ENCODE results near the gene SPRED3. TPM values are rescaled to one million over a fixed set of nuclear protein-coding genes. Genes with fewer than 3 reads are reported as not detected.

SPRED3 gene
- total RNA-seq, 4 donors from 2014 or later = 0.14 to 3.0 (median 0.48) TPM; not detected in 1

GRCh38 chr19:38421856-38422255 lies 33.4 kb downstream of the SPRED3 start:
- 68 to 81% methylated on average over 6 to 14 of the region's 14 CpGs for WGBS, 2 donors (ENCODE audit: low coverage in 1 of 2)

GRCh38 chr19:38422438-38422837 lies 33.9 kb downstream of the SPRED3 start:
- in situ Hi-C loops (cut with MboI; ENCODE audit: low pct_ligation_motif_present in 1 of 4, low pct_unique_long_range_greater_than_20kb in 1 of 4, low sequenced_read_pairs in 3 of 4) = loop anchor here in 3 of 4 donors (25.0 kb wide), 3 partner anchors 190 to 540 kb away; partner anchors contain the start of genes MRPS12 (in 2 of the 3), SARS2 (in 2 of the 3), EIF3K (in 1 of the 3) and MAP4K1 (in 1 of the 3)

More at GRCh38 chr19:38421856-38422255, 33.4 kb downstream of the SPRED3 start:
- Histone ChIP-seq H3K4me1 (peaks cover 4 to 10% (median 8%) of the 10 kb centered on the region in 4 donors), H3K9me3 (no peaks in the 10 kb centered on the region), H3K27ac (no peak overlapping the region), H3K4me3 (no peak overlapping the region), H3K27me3 (peaks cover 33% of the 10 kb centered on the region), H3K36me3 (no peaks in the 10 kb centered on the region)
- in situ Hi-C loops (cut with MboI; ENCODE audit: low pct_ligation_motif_present in 1 of 4, low pct_unique_long_range_greater_than_20kb in 1 of 4, low sequenced_read_pairs in 3 of 4) = loop anchor here in 3 of 4 donors (25.0 kb wide), 3 partner anchors 190 to 540 kb away; partner anchors contain the start of genes MRPS12 (in 2 of the 3), SARS2 (in 2 of the 3), EIF3K (in 1 of the 3) and MAP4K1 (in 1 of the 3)
- TF ChIP-seq POLR2AphosphoS5 (IDR thresholded peaks at IDR 0.05) (no peak), POLR2A (IDR thresholded peaks at IDR 0.05) (no peak), CTCF (IDR thresholded peaks at IDR 0.05) (no peak), EP300 (IDR thresholded peaks at IDR 0.05; ENCODE audit: low read depth) (no peak)
- no peak for DNase-seq
- intact Hi-C loops (cut with DNase I; ENCODE audit: low total_unique reads) = no loop called here

GRCh38 chr19:38424272-38424671 lies 35.8 kb downstream of the SPRED3 start:
- DNase-seq = no peak
- intact Hi-C loops (cut with DNase I; ENCODE audit: low total_unique reads) (no loop called here), in situ Hi-C loops (cut with MboI; ENCODE audit: low pct_ligation_motif_present in 1 of 4, low pct_unique_long_range_greater_than_20kb in 1 of 4, low sequenced_read_pairs in 3 of 4) (loop anchor here in 3 of 4 donors (25.0 kb wide), 3 partner anchors 188 to 538 kb away; partner anchors contain the start of genes MRPS12 (in 2 of the 3), SARS2 (in 2 of the 3), EIF3K (in 1 of the 3) and MAP4K1 (in 1 of the 3))
- Histone ChIP-seq H3K27me3 (peaks cover 24% of the 10 kb centered on the region), H3K36me3 (no peaks in the 10 kb centered on the region), H3K27ac (no peak overlapping the region), H3K4me1 (no peaks in the 10 kb centered on the region), H3K4me3 (no peak overlapping the region), H3K9me3 (no peaks in the 10 kb centered on the region)
- WGBS, 2 donors (ENCODE audit: low coverage in 1 of 2) = 67 to 81% methylated on average over 1 to 5 of the region's 5 CpGs
- TF ChIP-seq CTCF (IDR thresholded peaks at IDR 0.05) (no peak), POLR2A (IDR thresholded peaks at IDR 0.05) (no peak), EP300 (IDR thresholded peaks at IDR 0.05; ENCODE audit: low read depth) (no peak), POLR2AphosphoS5 (IDR thresholded peaks at IDR 0.05) (no peak)

More at GRCh38 chr19:38422438-38422837, 33.9 kb downstream of the SPRED3 start:
- no peaks in the 10 kb centered on the region for H3K36me3 ChIP-seq
- 72% methylated on average over 6 of the region's 7 CpGs; no CpG with 5 or more reads in 1 of the 2 donors for WGBS, 2 donors (ENCODE audit: low coverage in 1 of 2)
- H3K27ac ChIP-seq = no peak overlapping the region
- no peak for TF ChIP-seq EP300 (IDR thresholded peaks at IDR 0.05; ENCODE audit: low read depth)
- TF ChIP-seq POLR2AphosphoS5 (IDR thresholded peaks at IDR 0.05) = no peak
- no peak for TF ChIP-seq POLR2A (IDR thresholded peaks at IDR 0.05)
- no peak for TF ChIP-seq CTCF (IDR thresholded peaks at IDR 0.05)
- no peaks in the 10 kb centered on the region for H3K9me3 ChIP-seq
- DNase-seq = no peak
- H3K4me1 ChIP-seq = peaks cover 4 to 10% (median 8%) of the 10 kb centered on the region in 4 donors
- no peak overlapping the region for H3K4me3 ChIP-seq
- intact Hi-C loops (cut with DNase I; ENCODE audit: low total_unique reads) = no loop called here
- peaks cover 33% of the 10 kb centered on the region for H3K27me3 ChIP-seq

GRCh38 chr19:38425222-38425809 lies 36.8 kb downstream of the SPRED3 start:
- no peak overlapping the region for H3K27ac ChIP-seq
- H3K36me3 ChIP-seq = no peaks in the 10 kb centered on the region
- H3K4me3 ChIP-seq = peak overlapping the region in 2 of 4 donors; percentile 5
- 70 to 76% methylated on average over 3 to 7 of the region's 7 CpGs for WGBS, 2 donors (ENCODE audit: low coverage in 1 of 2)
- DNase-seq = no peak
- no peaks in the 10 kb centered on the region for H3K4me1 ChIP-seq
- in situ Hi-C loops (cut with MboI; ENCODE audit: low pct_ligation_motif_present in 1 of 4, low pct_unique_long_range_greater_than_20kb in 1 of 4, low sequenced_read_pairs in 3 of 4) (no loop called here), intact Hi-C loops (cut with DNase I; ENCODE audit: low total_unique reads) (no loop called here)
- H3K27me3 ChIP-seq = peaks cover 16% of the 10 kb centered on the region
- no peaks in the 10 kb centered on the region for H3K9me3 ChIP-seq
- TF ChIP-seq POLR2AphosphoS5 (IDR thresholded peaks at IDR 0.05) (no peak), EP300 (IDR thresholded peaks at IDR 0.05; ENCODE audit: low read depth) (no peak), CTCF (IDR thresholded peaks at IDR 0.05) (no peak), POLR2A (IDR thresholded peaks at IDR 0.05) (no peak)

Measured in transverse colon (tissue), 4 donors.